ENCODE results near the gene SPINDOC.
"Not testable (repeated sequence)": the region's sequence is repeated elsewhere in the genome, so short reads cannot be mapped to it uniquely, and the experiment has no call there.

SPINDOC gene

GRCh38 chr11:63791495-63792167 lies 21.6 kb upstream of the SPINDOC start:
- no peak for DNase-seq

- no peak for DNase-seq
Observed at GRCh38 chr11:63793161-63793560, 20.1 kb upstream of the SPINDOC start.

GRCh38 chr11:63795066-63795465 lies 18.2 kb upstream of the SPINDOC start:
- DNase-seq, result no peak

- no peak for DNase-seq
Observed at GRCh38 chr11:63800921-63801320, 12.3 kb upstream of the SPINDOC start.

GRCh38 chr11:63802637-63803414 lies 10.4 kb upstream of the SPINDOC start:
- no peak for DNase-seq

- DNase-seq, result no peak
Observed at GRCh38 chr11:63804259-63804658, 9.0 kb upstream of the SPINDOC start.

- no peak for DNase-seq
Observed at GRCh38 chr11:63805844-63806415, 7.3 kb upstream of the SPINDOC start.

- not testable (repeated sequence) for DNase-seq
Observed at GRCh38 chr11:63810383-63810782, 2.9 kb upstream of the SPINDOC start.

GRCh38 chr11:63811522-63811921 lies 1.7 kb upstream of the SPINDOC start:
- no peak for DNase-seq

GRCh38 chr11:63813563-63814382 lies 517 bp downstream of the SPINDOC start:
- peak; percentile 17 for DNase-seq

- no peak for DNase-seq
Observed at GRCh38 chr11:63814383-63814736, 1.1 kb downstream of the SPINDOC start.

- DNase-seq, result no peak
Observed at GRCh38 chr11:63816166-63816565, 2.9 kb downstream of the SPINDOC start.

- no peak for DNase-seq
Observed at GRCh38 chr11:63816732-63817131, 3.5 kb downstream of the SPINDOC start.

GRCh38 chr11:63817758-63818498 lies 4.7 kb downstream of the SPINDOC start:
- DNase-seq, result no peak

- no peak for DNase-seq
Observed at GRCh38 chr11:63818609-63819008, 5.4 kb downstream of the SPINDOC start.

GRCh38 chr11:63821411-63821810 lies 8.2 kb downstream of the SPINDOC start:
- no peak for DNase-seq

- DNase-seq, result no peak
Observed at GRCh38 chr11:63826471-63827190, 13.4 kb downstream of the SPINDOC start.

GRCh38 chr11:63829823-63830489 lies 16.7 kb downstream of the SPINDOC start:
- DNase-seq, result no peak

GRCh38 chr11:63831326-63831725 lies 18.1 kb downstream of the SPINDOC start:
- no peak for DNase-seq

- DNase-seq, result no peak
Observed at GRCh38 chr11:63832336-63832735, 19.1 kb downstream of the SPINDOC start.

GRCh38 chr11:63833048-63833447 lies 19.8 kb downstream of the SPINDOC start:
- DNase-seq, result no peak

All from amniotic stem cell (primary cell).